Esophagus (tissue), 2 donors: ENCODE data around the gene AGTR1. TPM values are rescaled to one million over a fixed set of nuclear protein-coding genes. Genes with fewer than 3 reads are reported as not detected.

Experiments
- H3K27ac ChIP-seq, 2 donors: one replicate each; pipeline ENCODE4 v1.5.1; 2013; ENCODE audit warnings: low read depth in 2 of 2, mild to moderate bottlenecking in 2 of 2, inconsistent platforms in 1 of 2, low read length in 1 of 2, moderate library complexity in 1 of 2
- H3K27me3 ChIP-seq, 2 donors: one replicate each; pipeline ENCODE4 v1.6.1; 2013; ENCODE audit warnings: low read length in 2 of 2, control low read depth in 1 of 2, mild to moderate bottlenecking in 1 of 2; ENCODE audit not compliant: insufficient read depth in 2 of 2, control insufficient read depth in 1 of 2
- H3K36me3 ChIP-seq, 2 donors: one replicate each; pipeline ENCODE4 v1.6.1; 2013; ENCODE audit warnings: low read length in 1 of 2; ENCODE audit not compliant: control insufficient read depth in 2 of 2, insufficient read depth in 2 of 2
- H3K4me1 ChIP-seq, 2 donors: one replicate each; pipeline ENCODE4 v1.6.1; 2013; ENCODE audit warnings: low read length in 1 of 2; ENCODE audit not compliant: control insufficient read depth in 2 of 2, insufficient read depth in 2 of 2
- H3K4me3 ChIP-seq, 2 donors: one replicate each; pipeline ENCODE4 v1.5.1; 2013; ENCODE audit warnings: low read length in 2 of 2, mild to moderate bottlenecking in 2 of 2, low read depth in 1 of 2, moderate library complexity in 1 of 2
- H3K9me3 ChIP-seq, 2 donors: one replicate each; pipeline ENCODE4 v1.6.1; 2013; ENCODE audit warnings: mild to moderate bottlenecking in 2 of 2, low read depth in 1 of 2, low read length in 1 of 2, moderate library complexity in 1 of 2; ENCODE audit not compliant: control insufficient read depth in 2 of 2, insufficient read depth in 1 of 2
- WGBS, 2 donors: extraction: QIAGEN DNeasy Blood & Tissue Kit; methylation state at CpG; one replicate each; pipeline ENCODE4 v1.1.7; 2013; 5-methylcytosine and 5-hydroxymethylcytosine counted together
- polyA plus RNA-seq, 2 donors: library from polyadenylated mRNA; stranded (reverse); fragments of 200-250 nt; gene quantifications; one replicate each; pipeline ENCODE4 v1.2.3, GENCODE V29; 2013
- donor health status: healthy with polysubstance abuse.
- donor health status: Bipolar disorder and iron deficiency.

AGTR1 gene
- polyA plus RNA-seq, result under 1 TPM; 0.35 to 0.85 TPM

DNA sequence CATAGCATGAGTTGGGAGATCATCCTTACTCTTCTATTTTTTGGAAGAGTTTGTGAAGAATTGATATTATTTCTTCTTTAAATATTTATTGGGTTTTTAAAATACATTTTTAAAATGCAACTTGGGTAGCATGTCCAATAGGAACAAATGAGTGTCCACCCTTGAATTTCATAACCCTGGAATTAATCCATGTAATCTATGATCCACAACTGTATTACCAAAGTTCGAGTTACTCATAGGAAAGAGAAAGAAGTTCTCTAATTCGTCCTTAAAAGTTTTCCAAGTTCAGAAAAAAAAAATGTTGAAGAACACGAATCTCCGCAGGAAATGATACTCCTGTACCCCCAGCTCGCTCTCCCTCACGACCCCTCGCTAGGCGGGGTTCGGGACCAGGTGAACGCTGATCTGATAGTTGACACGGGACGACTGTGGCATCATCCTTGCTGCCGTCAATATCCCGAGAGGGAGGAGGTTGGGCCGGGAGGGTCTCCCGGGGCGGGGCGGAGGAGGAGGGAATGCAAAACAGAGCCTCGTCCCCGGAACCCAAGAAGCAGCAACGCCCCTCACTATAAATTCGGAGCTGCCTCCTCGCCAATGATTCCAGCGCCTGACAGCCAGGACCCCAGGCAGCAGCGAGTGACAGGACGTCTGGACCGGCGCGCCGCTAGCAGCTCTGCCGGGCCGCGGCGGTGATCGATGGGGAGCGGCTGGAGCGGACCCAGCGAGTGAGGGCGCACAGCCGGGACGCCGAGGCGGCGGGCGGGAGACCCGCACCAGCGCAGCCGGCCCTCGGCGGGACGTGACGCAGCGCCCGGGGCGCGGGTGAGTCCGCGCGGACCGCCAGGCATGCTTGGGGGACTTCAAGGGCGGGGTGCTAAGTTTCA, at the start of gene AGTR1:
TSS of gene AGTR1 (plus strand) at position 598 of the 884 bp plus-strand sequence. CDS start 43,133 bp downstream, outside the sequence.
- Histone ChIP-seq H3K4me1 (no peaks in the 10 kb centered on the region), H3K9me3 (no peaks in the 10 kb centered on the region), H3K36me3 (no peaks in the 10 kb centered on the region), H3K27ac (no peak within 1 kb of the TSS), H3K4me3 (peak within 1 kb of the TSS; percentile 35 to 51), H3K27me3 (no peaks in the 10 kb centered on the region)
- 5 to 6% methylated on average over 61 of the region's 61 CpGs for WGBS, 2 donors

DNA sequence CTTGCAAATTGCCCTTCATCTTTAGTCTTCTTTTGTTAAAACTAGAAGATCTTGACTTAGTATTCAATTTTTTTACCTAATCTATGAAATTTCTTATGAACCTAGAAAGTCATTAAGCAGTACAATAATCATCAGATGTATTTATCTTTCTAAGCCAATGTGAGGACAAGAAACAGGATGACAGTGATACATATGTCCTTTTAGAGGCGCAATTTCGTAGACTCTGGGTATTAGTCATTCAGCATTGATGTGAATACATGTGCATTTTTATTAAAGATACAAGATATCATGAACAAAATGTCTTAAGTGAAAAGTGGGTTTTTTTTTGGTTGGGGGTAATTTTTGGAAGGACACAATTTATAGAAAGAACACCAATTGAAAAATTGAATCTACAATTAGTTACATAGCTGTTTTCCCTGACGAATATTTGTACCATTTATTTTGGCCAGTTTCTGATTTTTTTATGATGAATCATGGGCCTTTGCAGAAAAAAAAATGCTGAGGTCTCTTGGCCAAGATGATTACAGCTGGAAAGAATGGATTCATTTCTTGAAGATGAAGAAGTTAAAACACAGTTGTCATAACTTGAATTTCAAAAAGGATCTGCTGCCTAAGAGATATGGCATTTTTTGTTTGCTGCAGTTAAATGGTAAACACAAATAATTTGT, 48.9 kb upstream of the AGTR1 start:
- Histone ChIP-seq H3K9me3 (no peaks in the 10 kb centered on the region), H3K4me1 (no peaks in the 10 kb centered on the region), H3K4me3 (no peak overlapping the region), H3K27me3 (no peaks in the 10 kb centered on the region), H3K36me3 (no peaks in the 10 kb centered on the region), H3K27ac (no peak overlapping the region)
- 69 to 82% methylated on average over 3 of the region's 3 CpGs for whole genome bisulfite sequencing, 2 donors

GRCh38 chr3:148651549-148651948, 46.2 kb upstream of the AGTR1 start:
- Histone ChIP-seq H3K9me3 (no peaks in the 10 kb centered on the region), H3K36me3 (no peaks in the 10 kb centered on the region), H3K27ac (no peak overlapping the region), H3K4me1 (no peaks in the 10 kb centered on the region), H3K4me3 (no peak overlapping the region), H3K27me3 (no peaks in the 10 kb centered on the region)
- WGBS, 2 donors, result 64 to 73% methylated on average over 6 of the region's 6 CpGs

- no peaks in the 10 kb centered on the region for H3K4me1 ChIP-seq
- WGBS, 2 donors, result 83 to 87% methylated on average over 4 of the region's 4 CpGs
- no peak overlapping the region for H3K27ac ChIP-seq
These were observed 43.3 kb upstream of the AGTR1 start for GRCh38 chr3:148654433-148654832.

GRCh38 chr3:148657470-148657869, 40.2 kb upstream of the AGTR1 start:
- no peaks in the 10 kb centered on the region for H3K4me1 ChIP-seq
- H3K27ac ChIP-seq, result no peak overlapping the region
- no peaks in the 10 kb centered on the region for H3K9me3 ChIP-seq
- no peaks in the 10 kb centered on the region for H3K27me3 ChIP-seq
- H3K36me3 ChIP-seq, result no peaks in the 10 kb centered on the region
- H3K4me3 ChIP-seq, result no peak overlapping the region
- WGBS, 2 donors, result 49 to 72% methylated on average over 4 of the region's 4 CpGs

More at GRCh38 chr3:148654433-148654832, 43.3 kb upstream of the AGTR1 start:
- Histone ChIP-seq H3K4me3 (no peak overlapping the region), H3K36me3 (no peaks in the 10 kb centered on the region), H3K27me3 (no peaks in the 10 kb centered on the region), H3K9me3 (no peaks in the 10 kb centered on the region)

DNA sequence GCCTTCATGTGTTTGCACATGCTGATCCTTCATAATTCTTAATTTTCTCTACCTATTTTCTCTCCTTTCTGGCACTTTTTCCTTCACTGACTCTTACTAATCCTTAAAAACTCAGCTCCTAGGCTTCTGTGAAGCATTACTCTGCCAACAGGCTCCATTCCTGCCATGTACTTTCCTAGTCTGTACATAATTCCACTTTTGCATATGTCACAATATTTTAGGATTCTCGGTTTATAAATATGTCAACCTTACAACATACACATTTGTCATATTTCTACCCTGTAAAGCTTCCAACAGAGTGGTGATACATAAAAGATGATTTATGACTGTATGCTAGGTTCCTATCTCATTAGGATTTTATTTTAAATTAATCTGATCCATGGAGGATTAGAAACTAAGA, 38.2 kb upstream of the AGTR1 start:
- WGBS, 2 donors, result 84 to 85% methylated on average over 1 of the region's 1 CpG
- Histone ChIP-seq H3K4me1 (no peaks in the 10 kb centered on the region), H3K27me3 (no peaks in the 10 kb centered on the region), H3K36me3 (no peaks in the 10 kb centered on the region), H3K27ac (no peak overlapping the region), H3K4me3 (no peak overlapping the region), H3K9me3 (no peaks in the 10 kb centered on the region)

GRCh38 chr3:148680289-148680688, 17.4 kb upstream of the AGTR1 start:
- Histone ChIP-seq H3K27ac (no peak overlapping the region), H3K4me1 (no peaks in the 10 kb centered on the region), H3K27me3 (no peaks in the 10 kb centered on the region), H3K9me3 (no peaks in the 10 kb centered on the region), H3K36me3 (no peaks in the 10 kb centered on the region), H3K4me3 (no peak overlapping the region)

- 43 to 45% methylated on average over 1 of the region's 1 CpG for WGBS, 2 donors
- Histone ChIP-seq H3K4me1 (no peaks in the 10 kb centered on the region), H3K27me3 (no peaks in the 10 kb centered on the region), H3K27ac (no peak overlapping the region), H3K9me3 (no peaks in the 10 kb centered on the region), H3K36me3 (no peaks in the 10 kb centered on the region), H3K4me3 (no peak overlapping the region)
These were observed 16.6 kb upstream of the AGTR1 start for GRCh38 chr3:148681080-148681479.

- Histone ChIP-seq H3K4me3 (no peak overlapping the region), H3K27ac (no peak overlapping the region), H3K27me3 (no peaks in the 10 kb centered on the region), H3K36me3 (no peaks in the 10 kb centered on the region), H3K9me3 (no peaks in the 10 kb centered on the region), H3K4me1 (no peaks in the 10 kb centered on the region)
- WGBS, 2 donors, result 65 to 68% methylated on average over 3 of the region's 3 CpGs
These were observed 14.7 kb upstream of the AGTR1 start for GRCh38 chr3:148682997-148683396.
